Hematopoietic multipotent progenitor cell (in vitro differentiated cells): ENCODE measurements around the gene CEP55. TPM values are rescaled to one million over a fixed set of nuclear protein-coding genes. Genes with fewer than 3 reads are reported as not detected.
"Not testable (repeated sequence)": the region's sequence is repeated elsewhere in the genome, so short reads cannot be mapped to it uniquely, and the experiment has no call there.

Experiments used
- DNase-seq, 3 donors: peaks; one replicate each; pipeline ENCODE4 v3.0.0-alpha.2; 2011 to 2015; ENCODE audit warnings: low read depth in 2 of 3, low spot score in 2 of 3
- total RNA-seq: library from RNA; depleted of rRNA; stranded (reverse); fragments of >200 nt; gene quantifications from one replicate; pipeline ENCODE4 v1.2.3, GENCODE V29; 2012

Gene CEP55
- total RNA-seq, 1 donor: 0.81 TPM

GRCh38 chr10:93505075-93505474 lies 8.7 kb downstream of the CEP55 start:
- DNase-seq: no peak

- no peak for DNase-seq
Measured at GRCh38 chr10:93509816-93510215, 13.4 kb downstream of the CEP55 start.

GRCh38 chr10:93512565-93512964 lies 16.2 kb downstream of the CEP55 start:
- DNase-seq: no peak

- DNase-seq: no peak
Measured at GRCh38 chr10:93513091-93513490, 16.7 kb downstream of the CEP55 start.

GRCh38 chr10:93514521-93514920 lies 18.1 kb downstream of the CEP55 start:
- no peak for DNase-seq

- peak in 1 of 3 donors; percentile 22 for DNase-seq
Measured at GRCh38 chr10:93515071-93516005, 18.9 kb downstream of the CEP55 start.

- peak in 1 of 3 donors; percentile 4 for DNase-seq
Measured at GRCh38 chr10:93516006-93516380, 19.6 kb downstream of the CEP55 start.

- no peak for DNase-seq
Measured at GRCh38 chr10:93518531-93518930, 22.1 kb downstream of the CEP55 start.

GRCh38 chr10:93535293-93535692 lies 38.9 kb downstream of the CEP55 start:
- DNase-seq: no peak

GRCh38 chr10:93540871-93541270 lies 44.5 kb downstream of the CEP55 start:
- not testable (repeated sequence) for DNase-seq

- DNase-seq: peak in 2 of 3 donors; percentile 29 to 53
Measured at GRCh38 chr10:93541402-93542357, 45.3 kb downstream of the CEP55 start.

- no peak for DNase-seq
Measured at GRCh38 chr10:93542358-93542791, 46.0 kb downstream of the CEP55 start.

GRCh38 chr10:93546995-93547394 lies 50.6 kb downstream of the CEP55 start:
- not testable (repeated sequence) for DNase-seq

GRCh38 chr10:93547522-93547921 lies 51.1 kb downstream of the CEP55 start:
- DNase-seq: no peak

- DNase-seq: no peak
Measured at GRCh38 chr10:93548376-93549071, 52.1 kb downstream of the CEP55 start.

- no peak for DNase-seq
Measured at GRCh38 chr10:93550606-93551005, 54.2 kb downstream of the CEP55 start.

- DNase-seq: no peak
Measured at GRCh38 chr10:93552780-93553179, 56.4 kb downstream of the CEP55 start.

- DNase-seq: no peak
Measured at GRCh38 chr10:93553482-93554315, 57.3 kb downstream of the CEP55 start.

- DNase-seq: no peak
Measured at GRCh38 chr10:93554316-93554663, 57.9 kb downstream of the CEP55 start.
